Stimulated activated CD8-positive, alpha-beta memory T cell treated with anti-CD3 and anti-CD28 coated beads, Interleukin-2, amount 100 ng/mL, for 48 hours (primary cell): ENCODE data around the gene MYL5.

Experiments
- DNase-seq, 2 donors: peaks; one replicate each; pipeline ENCODE4 v3.0.0-alpha.2; 2020; ENCODE audit warnings: low read depth in 2 of 2

The MYL5 gene

GRCh38 chr4:675036-675882 lies 917 bp downstream of the MYL5 start:
- DNase-seq = no peak

GRCh38 chr4:675980-676870 lies 1.9 kb downstream of the MYL5 start:
- no peak for DNase-seq

DNA sequence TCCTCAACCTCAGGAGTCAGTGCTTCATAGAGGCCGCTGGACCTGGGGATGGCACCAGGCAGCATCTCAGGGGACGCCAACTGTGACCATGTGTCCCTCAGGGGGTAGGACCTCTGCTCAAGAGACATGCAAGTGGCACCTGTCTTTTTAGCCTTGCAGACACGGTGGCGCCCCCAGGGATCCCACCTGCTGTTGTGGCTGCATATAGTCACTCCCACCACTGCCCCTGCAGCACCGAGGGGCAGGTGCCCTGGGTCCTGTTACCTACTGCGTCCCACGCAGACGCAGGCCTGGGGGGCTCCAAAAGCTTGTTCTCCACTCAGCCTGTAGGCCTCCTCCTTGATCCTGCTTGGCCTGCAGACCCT lies 2.5 kb downstream of the MYL5 start:
- no peak for DNase-seq

DNA sequence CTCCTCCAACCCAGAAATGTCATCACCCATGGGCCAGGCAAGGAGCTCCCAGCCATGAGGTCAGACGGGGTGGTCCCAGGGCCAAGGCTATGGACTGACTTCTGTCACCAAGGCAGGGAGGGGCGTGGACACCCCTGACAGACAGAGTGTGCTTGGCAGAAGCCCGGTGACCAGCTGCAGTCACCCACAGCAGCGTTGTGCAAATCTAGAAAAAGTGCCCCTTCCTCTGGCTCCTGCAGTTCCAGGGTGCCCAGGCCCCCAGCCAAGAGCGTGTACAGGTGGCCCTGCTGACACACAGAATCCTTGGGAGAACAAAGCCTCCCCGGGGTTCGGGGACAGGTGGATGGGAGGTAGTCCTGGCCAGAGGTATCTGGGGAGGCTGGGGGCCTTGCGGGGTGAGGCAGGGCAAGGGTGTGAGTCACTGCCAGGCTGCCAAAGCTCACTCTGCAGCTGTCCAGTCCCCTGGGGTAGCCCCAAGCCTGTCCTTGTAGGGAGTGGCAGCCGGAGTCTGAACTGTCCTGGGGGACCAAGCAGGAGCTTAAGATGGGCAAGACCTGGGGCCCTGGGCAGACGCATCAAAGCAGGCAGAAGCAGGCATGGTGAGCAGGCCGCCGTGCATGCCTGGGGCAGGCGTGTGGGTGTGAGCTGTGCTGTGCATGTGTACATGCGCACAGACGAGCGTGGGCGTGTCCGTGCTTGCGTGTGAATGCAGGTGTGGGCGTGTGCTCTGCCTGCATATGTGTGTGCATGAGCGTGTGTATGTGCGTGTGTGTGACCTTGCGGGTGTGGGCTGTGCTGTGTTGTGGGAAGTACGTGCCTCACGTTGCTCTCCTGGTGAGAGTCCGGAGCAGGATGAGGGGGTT lies 3.3 kb downstream of the MYL5 start:
- no peak for DNase-seq

DNA sequence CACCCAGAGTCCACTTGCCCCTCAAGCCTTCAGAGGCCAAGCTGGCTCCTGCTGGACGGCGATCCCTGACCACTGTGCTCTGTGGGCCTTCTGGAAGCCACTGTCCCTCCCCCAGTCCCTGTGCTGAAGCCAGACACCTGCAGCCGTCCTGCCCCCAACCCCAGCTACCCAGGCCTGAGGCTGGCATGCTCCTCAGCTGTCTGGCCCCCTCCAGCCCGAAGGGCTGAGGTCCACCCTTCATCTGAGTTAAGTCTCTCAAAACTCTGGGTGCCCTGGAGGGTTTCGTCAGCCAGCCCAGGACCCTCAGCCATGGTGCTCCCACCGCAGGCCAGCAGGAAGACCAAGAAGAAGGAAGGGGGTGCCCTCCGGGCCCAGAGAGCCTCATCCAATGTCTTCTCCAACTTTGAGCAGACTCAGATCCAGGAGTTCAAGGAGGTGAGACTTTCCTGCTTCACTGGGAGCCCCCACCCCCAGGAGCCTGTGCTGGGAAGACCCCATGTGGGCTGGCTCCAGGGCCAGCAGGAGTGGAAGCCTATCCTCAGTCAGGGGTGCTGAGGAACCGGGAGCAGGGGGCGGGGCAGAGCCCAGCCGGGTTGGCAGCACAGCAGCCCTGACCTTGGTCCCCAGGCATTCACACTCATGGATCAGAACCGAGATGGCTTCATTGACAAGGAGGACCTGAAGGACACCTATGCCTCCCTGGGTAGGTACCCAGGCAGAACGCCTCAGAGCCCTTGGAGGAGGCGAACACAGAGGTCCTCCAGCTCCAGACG lies 4.2 kb downstream of the MYL5 start:
- no peak for DNase-seq

DNA sequence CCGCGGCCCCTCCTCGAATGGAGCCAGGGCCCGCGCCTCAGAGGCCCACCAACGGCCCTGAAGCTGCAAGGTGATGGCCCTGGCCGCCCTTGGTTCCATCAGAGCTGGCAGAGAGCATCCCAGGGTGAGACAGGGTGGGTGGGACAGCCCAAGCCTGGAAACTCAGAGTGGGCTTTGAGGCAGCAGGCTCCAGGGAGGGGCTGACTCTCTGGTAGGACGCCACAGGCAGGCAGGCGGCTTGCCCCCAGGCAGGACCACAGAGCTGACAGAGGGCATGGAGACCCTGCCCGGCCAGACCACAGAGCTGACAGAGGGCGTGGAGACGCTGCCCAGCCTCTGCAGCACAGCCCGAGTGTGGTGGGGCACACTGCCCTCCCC lies 4.8 kb downstream of the MYL5 start:
- no peak for DNase-seq

DNA sequence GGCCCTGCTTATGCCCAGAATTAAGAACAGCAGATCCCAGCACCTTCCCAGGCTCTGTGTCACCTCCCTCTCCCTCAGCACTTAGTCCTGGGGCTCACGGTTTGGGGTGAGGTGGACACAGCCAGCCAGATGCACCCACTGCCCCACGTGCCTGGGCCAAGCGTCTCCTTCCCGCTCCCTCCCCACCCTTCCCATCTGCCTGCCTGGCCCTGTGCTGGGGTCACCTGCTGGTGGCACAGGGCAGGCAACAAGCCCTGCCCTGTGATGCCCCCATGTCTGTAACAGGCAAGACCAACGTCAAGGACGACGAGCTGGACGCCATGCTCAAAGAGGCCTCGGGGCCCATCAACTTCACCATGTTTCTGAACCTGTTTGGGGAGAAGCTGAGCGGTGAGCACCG lies 5.3 kb downstream of the MYL5 start:
- no peak for DNase-seq

DNA sequence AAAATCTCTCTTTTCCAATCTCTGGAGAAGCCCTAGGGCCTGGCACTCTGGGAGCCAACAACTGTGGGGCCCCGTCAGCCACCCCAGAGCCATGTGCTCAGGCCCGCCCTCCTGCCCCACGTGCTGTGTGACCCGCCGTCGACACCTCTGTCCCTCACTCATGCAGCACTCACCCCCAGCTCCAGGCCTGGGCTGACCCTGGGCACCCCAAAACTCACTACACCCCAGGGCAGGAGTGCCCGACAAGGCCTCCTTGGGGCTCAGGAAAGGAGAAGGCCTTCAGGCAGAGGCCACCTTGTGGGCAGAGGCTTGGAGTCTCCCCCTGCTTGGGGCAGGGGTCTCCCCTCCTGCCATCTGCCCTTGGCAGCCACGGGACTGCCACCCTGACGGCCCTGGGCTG lies 5.7 kb downstream of the MYL5 start:
- DNase-seq = no peak

- DNase-seq = no peak
These were observed 6.2 kb downstream of the MYL5 start for GRCh38 chr4:680551-680927.

GRCh38 chr4:680928-681645 lies 6.7 kb downstream of the MYL5 start:
- peak in 1 of 2 donors; percentile 50 for DNase-seq

DNA sequence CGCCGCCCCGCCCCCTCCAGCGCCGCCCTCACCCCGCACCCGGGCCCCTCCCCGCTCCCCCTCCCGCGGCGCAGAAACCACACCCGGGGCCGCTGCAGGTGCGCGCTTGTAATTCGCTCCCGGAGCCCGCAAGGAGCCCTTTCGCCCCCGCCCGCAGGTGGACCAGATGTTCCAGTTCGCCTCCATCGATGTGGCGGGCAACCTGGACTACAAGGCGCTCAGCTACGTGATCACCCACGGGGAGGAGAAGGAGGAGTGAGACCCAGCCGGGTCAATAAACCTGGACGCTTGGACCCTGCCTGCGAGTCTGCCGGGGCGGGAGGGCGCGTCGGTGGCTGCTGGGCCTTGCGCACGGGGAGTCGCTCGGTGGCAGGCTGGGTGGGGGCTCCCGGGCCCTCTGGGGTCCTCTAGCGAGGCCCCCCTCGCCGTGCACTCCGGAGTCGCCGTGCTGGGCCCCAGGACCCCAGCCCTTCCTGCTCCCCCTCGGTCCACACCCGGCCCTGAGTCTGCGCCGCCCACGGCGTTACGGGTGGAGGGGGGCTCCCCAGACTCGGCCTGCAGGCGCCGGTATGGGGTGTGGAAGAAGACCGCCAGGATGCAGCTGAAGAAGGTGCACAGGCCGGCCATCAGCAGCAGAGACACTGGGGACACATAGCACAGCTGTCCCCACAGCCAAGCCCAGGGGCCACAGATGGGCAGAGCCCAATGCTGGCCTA lies 7.6 kb downstream of the MYL5 start:
- no peak for DNase-seq

- no peak for DNase-seq
These were observed 8.3 kb downstream of the MYL5 start for GRCh38 chr4:682490-683172.

GRCh38 chr4:683247-683897 lies 9.0 kb downstream of the MYL5 start:
- no peak for DNase-seq

- DNase-seq = peak in 1 of 2 donors; percentile 28
These were observed 9.8 kb downstream of the MYL5 start for GRCh38 chr4:683982-684622.

- no peak for DNase-seq
These were observed 10.4 kb downstream of the MYL5 start for GRCh38 chr4:684623-685327.

- no peak for DNase-seq
These were observed 11.5 kb downstream of the MYL5 start for GRCh38 chr4:685679-686412.

DNA sequence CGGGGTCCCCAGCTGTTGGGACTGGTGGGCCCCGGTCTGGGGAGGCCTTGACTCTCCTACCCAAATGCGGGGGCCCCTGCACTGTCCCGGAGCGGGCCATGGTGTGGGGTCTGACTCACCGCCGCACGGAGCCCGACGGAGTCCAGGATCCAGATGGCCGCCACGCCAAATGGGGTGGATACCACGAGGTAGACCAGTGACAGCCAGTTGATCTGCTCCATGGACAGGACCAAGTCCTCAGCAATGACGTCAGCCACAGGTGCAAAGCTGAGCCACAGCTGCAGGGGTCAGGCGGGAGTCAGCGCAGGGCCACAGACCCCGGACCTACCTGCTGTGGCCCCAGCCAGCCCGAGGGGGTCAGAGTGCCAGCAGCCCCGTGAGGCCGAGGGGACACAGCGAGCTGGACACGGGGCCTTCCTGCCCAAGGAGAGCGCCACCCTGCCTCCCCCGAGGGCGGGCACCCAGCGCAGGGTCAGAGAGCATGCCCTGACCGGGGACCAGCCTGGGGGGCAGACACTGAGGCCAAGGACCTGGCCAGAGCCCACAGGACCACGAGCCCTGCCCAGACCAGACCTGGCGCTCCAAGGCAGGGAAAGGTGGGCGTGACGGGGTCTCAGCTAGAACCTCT lies 12.2 kb downstream of the MYL5 start:
- DNase-seq = no peak
